ENCODE measurements around the gene CD300LF. TPM values are rescaled to one million over a fixed set of nuclear protein-coding genes. Genes with fewer than 3 reads are reported as not detected.

The CD300LF gene
- total RNA-seq, 1 donor from 2014 or later, result not detected

GRCh38 chr17:74671031-74671771 is 41.5 kb downstream of the CD300LF start:
- peak; percentile 95 for DNase-seq (ENCODE audit: low spot score, unreplicated experiment)
- no peaks in the 10 kb centered on the region for H3K9me3 Mint-ChIP-seq (ENCODE audit: low read depth)
- no peak overlapping the region for H3K27ac Mint-ChIP-seq
- H3K4me3 Mint-ChIP-seq (ENCODE audit: low read depth), result no peak overlapping the region
- no peaks in the 10 kb centered on the region for H3K36me3 Mint-ChIP-seq (ENCODE audit: insufficient read depth)
- H3K4me1 Mint-ChIP-seq (ENCODE audit: low read depth), result no peaks in the 10 kb centered on the region
- no peak for TF ChIP-seq CTCF (IDR thresholded peaks at IDR 0.05; ENCODE audit: unreplicated experiment)
- H3K27me3 Mint-ChIP-seq, result peaks cover 78% of the 10 kb centered on the region

- H3K4me1 Mint-ChIP-seq (ENCODE audit: low read depth), result no peaks in the 10 kb centered on the region
Measured at GRCh38 chr17:74670329-74670728, 42.4 kb downstream of the CD300LF start.

GRCh38 chr17:74663561-74663960 is 49.2 kb downstream of the CD300LF start:
- Mint-ChIP-seq H3K4me1 (ENCODE audit: low read depth) (peaks cover 6% of the 10 kb centered on the region), H3K27ac (no peak overlapping the region), H3K27me3 (peaks cover 51% of the 10 kb centered on the region), H3K9me3 (ENCODE audit: low read depth) (no peaks in the 10 kb centered on the region), H3K36me3 (ENCODE audit: insufficient read depth) (no peaks in the 10 kb centered on the region), H3K4me3 (ENCODE audit: low read depth) (no peak overlapping the region)
- TF ChIP-seq CTCF (IDR thresholded peaks at IDR 0.05; ENCODE audit: unreplicated experiment), result no peak
- no peak for DNase-seq (ENCODE audit: low spot score, unreplicated experiment)

More at GRCh38 chr17:74670329-74670728, 42.4 kb downstream of the CD300LF start:
- no peak for TF ChIP-seq CTCF (IDR thresholded peaks at IDR 0.05; ENCODE audit: unreplicated experiment)
- H3K27me3 Mint-ChIP-seq, result peaks cover 72% of the 10 kb centered on the region
- peak overlapping the region; percentile 16 for H3K27ac Mint-ChIP-seq
- DNase-seq (ENCODE audit: low spot score, unreplicated experiment), result no peak
- no peaks in the 10 kb centered on the region for H3K36me3 Mint-ChIP-seq (ENCODE audit: insufficient read depth)
- no peak overlapping the region for H3K4me3 Mint-ChIP-seq (ENCODE audit: low read depth)
- H3K9me3 Mint-ChIP-seq (ENCODE audit: low read depth), result no peaks in the 10 kb centered on the region

GRCh38 chr17:74659889-74660288 is 52.8 kb downstream of the CD300LF start:
- DNase-seq (ENCODE audit: low spot score, unreplicated experiment), result no peak
- Mint-ChIP-seq H3K27me3 (peaks cover 48% of the 10 kb centered on the region), H3K4me1 (ENCODE audit: low read depth) (peaks cover 6% of the 10 kb centered on the region), H3K9me3 (ENCODE audit: low read depth) (no peaks in the 10 kb centered on the region), H3K4me3 (ENCODE audit: low read depth) (no peak overlapping the region), H3K36me3 (ENCODE audit: insufficient read depth) (no peaks in the 10 kb centered on the region), H3K27ac (no peak overlapping the region)
- TF ChIP-seq CTCF (IDR thresholded peaks at IDR 0.05; ENCODE audit: unreplicated experiment), result no peak

- Mint-ChIP-seq H3K27ac (no peak overlapping the region), H3K27me3 (peaks cover 43% of the 10 kb centered on the region), H3K9me3 (ENCODE audit: low read depth) (no peaks in the 10 kb centered on the region), H3K4me3 (ENCODE audit: low read depth) (no peak overlapping the region), H3K4me1 (ENCODE audit: low read depth) (peaks cover under 1% of the 10 kb centered on the region), H3K36me3 (ENCODE audit: insufficient read depth) (no peaks in the 10 kb centered on the region)
- DNase-seq (ENCODE audit: low spot score, unreplicated experiment), result no peak
- TF ChIP-seq CTCF (IDR thresholded peaks at IDR 0.05; ENCODE audit: unreplicated experiment), result no peak
Measured at GRCh38 chr17:74658620-74659019, 54.1 kb downstream of the CD300LF start.
